GM10266 (cell line): ENCODE data around the gene FOXG1.

ENCODE experiments used
- DNase-seq: peaks from one replicate; pipeline ENCODE4 v3.0.0; 2012; ENCODE audit errors: extremely low spot score
- TF ChIP-seq, protein P1 (sequence below): IDR thresholded peaks from 2 replicates; pipeline ENCODE4 v1.5.1; 2012; ENCODE audit warnings: mild to moderate bottlenecking, low read depth; ENCODE audit not compliant: control insufficient read depth, insufficient read depth; ENCODE audit errors: missing control alignments

Gene FOXG1

DNA sequence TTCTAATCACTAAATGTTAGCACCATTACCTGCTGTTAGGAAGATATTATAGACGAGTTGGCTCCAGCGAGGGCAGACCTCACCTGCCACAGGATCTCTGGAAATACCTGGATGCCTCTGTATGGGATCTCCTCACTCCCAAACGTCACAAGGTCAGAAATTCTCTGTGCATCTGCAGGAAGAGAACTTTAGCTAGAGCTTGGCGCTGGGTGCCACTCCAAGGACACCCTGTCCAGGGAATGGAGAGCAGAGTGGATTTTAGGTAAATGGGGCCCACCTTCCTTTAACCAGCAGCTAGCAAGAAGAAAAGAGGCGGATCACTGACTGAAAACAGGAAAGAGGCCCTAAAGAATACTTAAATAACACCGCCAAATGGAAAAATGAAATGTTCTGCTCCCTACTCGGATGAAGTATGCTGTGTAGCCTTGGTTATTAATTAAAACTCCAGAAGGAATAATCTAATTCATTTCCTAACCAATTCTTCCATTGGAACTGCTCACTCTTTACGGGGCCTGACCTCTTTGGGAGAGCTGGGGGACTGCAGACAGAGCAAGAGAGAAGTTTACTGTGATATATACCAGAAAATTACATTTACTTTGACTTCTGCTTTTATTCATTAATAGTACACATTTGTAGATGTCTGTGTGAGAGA, 4.2 kb upstream of the FOXG1 start:
- TF ChIP-seq, protein P1, sequence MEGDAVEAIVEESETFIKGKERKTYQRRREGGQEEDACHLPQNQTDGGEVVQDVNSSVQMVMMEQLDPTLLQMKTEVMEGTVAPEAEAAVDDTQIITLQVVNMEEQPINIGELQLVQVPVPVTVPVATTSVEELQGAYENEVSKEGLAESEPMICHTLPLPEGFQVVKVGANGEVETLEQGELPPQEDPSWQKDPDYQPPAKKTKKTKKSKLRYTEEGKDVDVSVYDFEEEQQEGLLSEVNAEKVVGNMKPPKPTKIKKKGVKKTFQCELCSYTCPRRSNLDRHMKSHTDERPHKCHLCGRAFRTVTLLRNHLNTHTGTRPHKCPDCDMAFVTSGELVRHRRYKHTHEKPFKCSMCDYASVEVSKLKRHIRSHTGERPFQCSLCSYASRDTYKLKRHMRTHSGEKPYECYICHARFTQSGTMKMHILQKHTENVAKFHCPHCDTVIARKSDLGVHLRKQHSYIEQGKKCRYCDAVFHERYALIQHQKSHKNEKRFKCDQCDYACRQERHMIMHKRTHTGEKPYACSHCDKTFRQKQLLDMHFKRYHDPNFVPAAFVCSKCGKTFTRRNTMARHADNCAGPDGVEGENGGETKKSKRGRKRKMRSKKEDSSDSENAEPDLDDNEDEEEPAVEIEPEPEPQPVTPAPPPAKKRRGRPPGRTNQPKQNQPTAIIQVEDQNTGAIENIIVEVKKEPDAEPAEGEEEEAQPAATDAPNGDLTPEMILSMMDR, result no peak
- DNase-seq, result peak; percentile 6

DNA sequence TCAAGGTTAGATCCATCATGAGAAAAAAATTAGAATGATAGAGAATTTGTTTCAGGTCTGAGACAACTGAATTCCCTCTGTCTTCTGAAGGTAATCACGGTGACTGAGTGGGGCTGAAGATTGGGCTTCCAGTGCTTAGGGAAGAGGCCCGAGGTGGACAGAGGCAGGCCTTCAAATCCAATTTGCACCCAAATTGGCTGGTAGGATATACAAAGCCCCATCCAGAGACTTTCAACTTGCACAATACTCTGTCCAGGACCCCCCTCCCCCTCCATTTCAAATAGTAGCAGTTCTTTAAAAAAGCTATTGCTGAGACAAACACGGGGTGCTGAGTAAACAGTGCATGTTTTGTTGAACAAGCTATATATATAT, 3.6 kb upstream of the FOXG1 start:
- TF ChIP-seq, protein P1, result no peak
- DNase-seq, result peak; percentile 5

DNA sequence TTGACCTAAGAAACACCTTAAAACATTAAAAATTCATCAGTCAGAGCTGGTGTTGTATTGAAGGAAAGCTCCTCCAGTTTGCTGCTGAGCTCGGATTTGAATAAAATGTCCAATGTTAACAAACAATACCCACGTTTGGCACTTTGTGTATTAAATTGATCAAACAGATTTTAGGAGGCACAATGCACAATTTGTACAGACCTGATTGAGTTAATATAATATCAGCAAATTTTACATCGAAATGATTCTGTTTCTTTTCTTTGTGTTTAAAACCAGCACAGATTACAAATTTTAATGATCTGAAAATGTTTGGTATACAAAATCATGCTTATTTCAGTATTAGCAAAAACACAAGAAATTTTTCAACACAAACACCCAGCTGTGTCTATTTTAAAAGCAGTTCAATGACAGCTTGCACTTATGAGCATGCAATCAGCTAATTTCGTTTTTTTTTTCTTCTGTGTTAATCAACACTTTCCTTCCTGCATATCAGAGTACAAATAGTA, 2.8 kb upstream of the FOXG1 start:
- TF ChIP-seq, protein P1, result no peak
- peak; percentile 4 for DNase-seq

DNA sequence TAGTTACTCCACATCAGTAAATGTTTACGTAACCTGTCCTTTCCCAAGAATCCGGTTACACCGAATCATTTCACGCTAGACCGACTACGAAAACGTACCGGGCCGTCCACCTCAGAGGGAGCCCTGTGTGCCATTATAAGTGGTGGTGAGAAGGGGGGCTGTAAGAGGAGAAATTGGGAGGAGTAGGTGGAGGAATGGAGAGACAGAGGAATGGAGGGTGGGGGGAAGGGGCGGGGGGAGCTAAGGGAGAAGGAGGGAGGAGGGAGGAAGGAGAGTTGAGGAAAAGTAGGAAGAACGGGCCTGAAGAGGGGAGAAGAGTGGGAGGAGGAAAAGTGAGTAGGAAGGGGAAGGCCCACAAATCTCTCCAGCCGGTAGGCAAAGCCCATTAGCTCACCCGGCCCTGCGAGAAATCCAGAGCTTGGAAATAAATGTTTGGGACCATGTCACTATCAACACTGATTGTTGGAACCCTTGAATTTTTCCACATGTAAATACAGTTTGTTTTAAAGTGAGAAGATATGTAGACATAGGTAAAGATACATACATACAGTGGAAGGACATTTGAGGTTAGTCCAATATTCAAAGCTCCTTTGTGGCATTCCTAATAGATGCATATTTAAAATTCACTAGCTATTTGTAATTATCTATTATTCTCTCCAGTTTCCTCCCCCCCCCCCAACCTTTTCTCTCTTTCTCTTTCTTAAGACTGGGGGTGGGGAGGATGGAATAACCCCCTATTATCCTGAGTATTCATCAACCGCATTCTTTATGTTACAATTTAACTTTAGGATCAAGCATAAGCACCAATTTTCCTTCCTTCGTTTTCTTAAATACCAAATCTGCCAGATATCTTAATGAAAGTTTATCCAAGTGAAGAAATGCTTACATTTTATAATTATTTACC, 2.1 kb upstream of the FOXG1 start:
- DNase-seq, result no peak
- TF ChIP-seq, protein P1, result no peak

DNA sequence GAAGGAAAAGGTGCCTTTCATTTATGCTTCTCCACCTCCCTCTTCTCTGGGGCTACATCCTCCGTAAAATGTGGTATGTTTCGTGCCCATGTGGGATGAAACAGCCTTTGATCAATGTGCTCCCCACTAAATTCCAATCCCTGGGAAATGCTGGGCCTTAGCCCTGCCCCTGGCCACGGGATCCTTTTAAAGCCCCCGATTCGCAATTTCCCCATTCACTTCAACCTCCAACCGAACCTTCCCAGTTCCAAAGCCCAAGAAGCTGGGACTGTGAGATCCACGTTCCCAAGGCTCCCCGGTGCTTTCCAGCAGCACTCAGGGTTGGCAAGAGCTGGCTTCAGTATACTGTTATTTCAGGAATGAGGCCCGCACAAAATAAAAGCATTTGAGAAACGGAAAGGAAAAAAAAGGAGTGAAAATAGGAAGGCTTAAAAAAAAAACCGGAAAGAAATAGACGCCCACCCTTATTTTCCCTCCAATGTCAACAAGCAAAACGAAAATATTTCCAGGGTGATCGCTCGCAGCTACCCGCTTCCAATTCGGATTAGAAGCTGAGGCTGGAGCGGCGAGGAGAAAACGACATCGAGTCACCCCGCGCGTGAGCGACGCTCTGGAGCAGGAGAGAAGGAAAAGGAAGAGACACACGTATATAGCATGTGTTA, 1.3 kb upstream of the FOXG1 start:
- TF ChIP-seq, protein P1, result no peak
- DNase-seq, result no peak

DNA sequence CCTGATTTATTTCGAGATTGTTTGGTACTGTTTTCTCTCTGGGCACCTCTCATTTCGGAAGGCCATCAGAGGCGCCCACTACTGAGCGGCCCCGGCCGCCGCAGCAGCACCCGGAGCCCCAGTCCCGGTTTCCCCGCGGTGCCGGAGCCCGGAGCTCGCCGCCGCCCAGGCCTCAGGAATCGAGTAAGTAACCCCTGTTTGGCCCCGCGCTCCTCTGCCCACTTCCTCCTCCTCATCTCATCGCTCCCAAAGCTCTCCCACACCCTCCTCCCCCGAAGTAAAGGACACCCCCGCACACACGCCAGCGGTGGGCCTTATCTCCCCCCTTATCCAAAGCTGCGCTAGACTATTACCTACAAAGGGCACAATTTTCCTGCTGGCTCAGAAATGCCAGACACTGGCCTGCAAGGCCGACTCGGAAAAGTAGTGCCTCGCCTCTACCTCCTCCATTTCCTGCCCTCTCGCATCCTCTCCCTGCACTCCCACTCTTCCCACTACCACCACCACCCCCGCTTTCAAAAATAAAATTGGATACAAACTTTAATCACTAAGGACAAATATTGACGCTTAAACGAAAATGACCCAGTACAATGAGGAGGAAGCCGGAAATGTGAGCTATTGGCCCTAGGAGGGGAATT, 637 bp upstream of the FOXG1 start:
- DNase-seq, result no peak
- TF ChIP-seq, protein P1, result no peak
